ENCODE data around the gene LST1. TPM values are rescaled to one million over a fixed set of nuclear protein-coding genes. Genes with fewer than 3 reads are reported as not detected.

LST1 gene
- total and polyA plus RNA-seq, 2 of the 4 experiments (the other 2 are of a cell fraction): not detected

DNA sequence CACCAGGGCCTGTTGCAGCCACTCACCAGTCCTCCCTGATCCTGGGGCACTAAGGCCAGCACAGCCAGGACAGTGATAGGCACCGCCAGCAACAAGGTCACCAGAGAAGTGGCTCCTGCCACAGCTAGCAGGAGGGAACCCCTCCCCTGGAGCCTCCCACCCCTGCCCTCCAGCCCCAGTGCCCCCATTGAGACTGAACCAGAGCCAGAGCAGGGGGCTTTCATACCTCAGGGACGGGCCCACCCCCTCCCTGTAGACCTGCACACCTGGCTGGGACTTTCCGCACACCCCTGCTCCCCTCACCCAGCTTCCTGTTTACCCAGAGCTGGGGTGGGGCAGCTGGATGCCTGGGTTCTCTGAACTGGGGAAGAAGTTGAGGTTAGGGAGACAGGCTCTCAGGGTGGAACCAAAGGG lies 3.8 kb upstream of the LST1 start, which contains the start of gene LTB:
TSS of gene LTB (minus strand) at position 195 of the 414 bp plus-strand sequence. CDS start at position 188, 7 bp downstream.
- Histone ChIP-seq H3K18ac (ENCODE audit: low read depth, low read length) (no peak within 1 kb of the TSS), H3K23ac (ENCODE audit: low read depth, low read length) (peak within 1 kb of the TSS; percentile 86), H3K36me3 (ENCODE audit: control insufficient read depth, insufficient read depth, low read length) (no peaks in the 10 kb centered on the region), H2AK5ac (ENCODE audit: low read depth, low read length) (peak within 1 kb of the TSS; percentile 21), H3K9me3 (ENCODE audit: control insufficient read depth, insufficient read depth, low read length) (no peaks in the 10 kb centered on the region), H4K20me1 (ENCODE audit: insufficient read depth, low read length) (no peaks in the 10 kb centered on the region), H2BK120ac (ENCODE audit: low read depth, low read length) (no peak within 1 kb of the TSS), H3K4me1 (ENCODE audit: control insufficient read depth, insufficient read depth, low read length) (peaks cover 4% of the 10 kb centered on the region; the same call in 1 of the 2 replicates), H3K27ac (ENCODE audit: insufficient read depth, low read length) (peak within 1 kb of the TSS; percentile 2; the same call in 1 of the 2 replicates), H3K9ac (ENCODE audit: low read depth, low read length) (peak within 1 kb of the TSS; percentile 77), H3K4ac (ENCODE audit: low read depth, low read length) (peak within 1 kb of the TSS; percentile 83), H2AK9ac (replicated peaks; ENCODE audit: low read depth, low read length, poor library complexity) (peak within 1 kb of the TSS; percentile 89), H4K8ac (ENCODE audit: low read depth in 2 of 2, low read length in 2 of 2) (peak within 1 kb of the TSS; percentile 51 to 93; a peak in 3 of 4 replicates), H2BK20ac (ENCODE audit: low read depth, low read length) (no peak within 1 kb of the TSS), H4K5ac (ENCODE audit: low read depth, low read length) (peak within 1 kb of the TSS; percentile 54), H3K56ac (ENCODE audit: extremely low read depth, insufficient read depth, low read length) (peak within 1 kb of the TSS; percentile 52; the same call in 1 of the 2 replicates), H2BK15ac (ENCODE audit: low read depth, low read length) (no peak within 1 kb of the TSS), H3K4me3 (ENCODE audit: insufficient read depth, low read depth, low read length) (peak within 1 kb of the TSS; percentile 82), H3K27me3 (ENCODE audit: control insufficient read depth, insufficient read depth, low read length) (peaks cover 11% of the 10 kb centered on the region; the same call in 1 of the 2 replicates), H2AFZ (replicated peaks; ENCODE audit: low read length, poor library complexity) (peak within 1 kb of the TSS; percentile 98), H2BK5ac (ENCODE audit: low read depth, low read length, poor library complexity, severe bottlenecking) (no peak within 1 kb of the TSS), H3K4me2 (ENCODE audit: low read depth, low read length) (peak within 1 kb of the TSS; percentile 75), H4K91ac (ENCODE audit: insufficient read depth, low read depth, low read length) (no peak within 1 kb of the TSS), H3K79me1 (ENCODE audit: low read depth in 1 of 2, low read length in 2 of 2) (no peaks in the 10 kb centered on the region), H3K14ac (replicated peaks; ENCODE audit: low read depth, low read length) (peak within 1 kb of the TSS; percentile 95), H3K9me1 (ENCODE audit: insufficient read depth, low read length) (no peaks in the 10 kb centered on the region; the same call in 1 of the 2 replicates)
- TF ChIP-seq FOS (IDR thresholded peaks at IDR 0.05; ENCODE audit: low read depth, low read length) (no peak), RFX5 (IDR thresholded peaks at IDR 0.05; ENCODE audit: low read depth, low read length) (no peak), BHLHE40 (IDR thresholded peaks at IDR 0.05; ENCODE audit: low read depth, low read length) (no peak), CEBPB (IDR thresholded peaks at IDR 0.05; ENCODE audit: low read depth, low read length) (no peak), MAFK (IDR thresholded peaks at IDR 0.05; ENCODE audit: low read depth, low read length) (no peak), MAZ (IDR thresholded peaks at IDR 0.05; ENCODE audit: borderline replicate concordance, low read depth, low read length) (no peak), RCOR1 (IDR thresholded peaks at IDR 0.05; ENCODE audit: insufficient replicate concordance, low read length) (no peak), NFE2L2 (IDR thresholded peaks at IDR 0.05; ENCODE audit: low read depth, low read length) (no peak), RAD21 (IDR thresholded peaks at IDR 0.05; ENCODE audit: low read length) (no peak), POLR2A (IDR thresholded peaks at IDR 0.05; ENCODE audit: low read depth, low read length) (no peak)
- TF ChIP-seq, protein P1, sequence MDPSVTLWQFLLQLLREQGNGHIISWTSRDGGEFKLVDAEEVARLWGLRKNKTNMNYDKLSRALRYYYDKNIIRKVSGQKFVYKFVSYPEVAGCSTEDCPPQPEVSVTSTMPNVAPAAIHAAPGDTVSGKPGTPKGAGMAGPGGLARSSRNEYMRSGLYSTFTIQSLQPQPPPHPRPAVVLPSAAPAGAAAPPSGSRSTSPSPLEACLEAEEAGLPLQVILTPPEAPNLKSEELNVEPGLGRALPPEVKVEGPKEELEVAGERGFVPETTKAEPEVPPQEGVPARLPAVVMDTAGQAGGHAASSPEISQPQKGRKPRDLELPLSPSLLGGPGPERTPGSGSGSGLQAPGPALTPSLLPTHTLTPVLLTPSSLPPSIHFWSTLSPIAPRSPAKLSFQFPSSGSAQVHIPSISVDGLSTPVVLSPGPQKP (IDR thresholded peaks at IDR 0.05; ENCODE audit: borderline replicate concordance, low read depth, low read length): no peak
- TF ChIP-seq, protein P2, sequence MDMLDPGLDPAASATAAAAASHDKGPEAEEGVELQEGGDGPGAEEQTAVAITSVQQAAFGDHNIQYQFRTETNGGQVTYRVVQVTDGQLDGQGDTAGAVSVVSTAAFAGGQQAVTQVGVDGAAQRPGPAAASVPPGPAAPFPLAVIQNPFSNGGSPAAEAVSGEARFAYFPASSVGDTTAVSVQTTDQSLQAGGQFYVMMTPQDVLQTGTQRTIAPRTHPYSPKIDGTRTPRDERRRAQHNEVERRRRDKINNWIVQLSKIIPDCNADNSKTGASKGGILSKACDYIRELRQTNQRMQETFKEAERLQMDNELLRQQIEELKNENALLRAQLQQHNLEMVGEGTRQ (IDR thresholded peaks at IDR 0.05; ENCODE audit: low read depth, low read length): no peak
- no TSS peak for BruUV-seq (replicated peaks)
- dilution Hi-C loops (cut with HindIII; ENCODE audit: low sequenced_read_pairs, unreplicated experiment): no loop called here
- no peak for DNase-seq
- intact Hi-C loops (cut with micrococcal nuclease): loop anchor here (5.0 kb wide), 1 partner anchor 35 kb away; the partner anchor contains the start of genes ATP6V1G2 and NFKBIL1
- ChIA-PET CTCF (interaction anchor here (0.6 kb wide), 1 partner anchor 141 kb away, joined by 3 read pairs; no protein-coding TSS in a partner anchor), POLR2A (ENCODE audit: unreplicated experiment) (no interaction called here)
- in situ Hi-C loops (cut with MboI; ENCODE audit: low sequenced_read_pairs): no loop called here
- no CpG with 5 or more reads among the region's 3 CpGs for WGBS, 2 experiments (ENCODE audit: extremely low coverage in 2 of 2, insufficient read length in 1 of 2)
- no peak for ATAC-seq (ENCODE audit: low read depth)
